ENCODE measurements around the gene CFAP299. TPM values are rescaled to one million over a fixed set of nuclear protein-coding genes. Genes with fewer than 3 reads are reported as not detected.

The CFAP299 gene
- total RNA-seq, 1 experiment from 2014 or later, result not detected

DNA sequence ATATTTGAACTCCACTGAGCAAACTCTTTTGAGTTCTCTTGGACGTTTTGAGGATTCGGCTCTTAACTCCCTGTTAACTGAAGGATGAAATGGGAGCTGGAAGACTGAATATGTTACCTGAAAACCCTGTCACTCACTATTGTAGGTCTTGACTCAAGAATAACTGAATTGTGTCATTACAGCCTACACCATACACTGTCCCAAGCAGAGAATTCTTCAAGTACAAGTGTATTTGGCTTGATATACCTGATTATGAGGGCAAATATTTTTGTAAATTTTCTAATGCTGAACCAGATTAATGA lies 276.1 kb downstream of the CFAP299 start:
- BruUV-seq (replicated peaks), result no TSS peak
- Histone ChIP-seq H3F3A (ENCODE audit: insufficient read depth, low read depth) (no peaks in the 10 kb centered on the region), H2AFZ (no peak overlapping the region), H3K9me2 (ENCODE audit: insufficient read depth) (no peaks in the 10 kb centered on the region), H4K20me1 (ENCODE audit: insufficient read depth) (no peaks in the 10 kb centered on the region), H3K9me3 (ENCODE audit: insufficient read depth, low read depth) (no peaks in the 10 kb centered on the region), H3K36me3 (ENCODE audit: low read depth) (no peaks in the 10 kb centered on the region), H3K27ac (no peak overlapping the region), H3K4me2 (no peak overlapping the region), H3K79me2 (ENCODE audit: low read depth) (no peaks in the 10 kb centered on the region), H3K27me3 (ENCODE audit: insufficient read depth, low read depth) (no peaks in the 10 kb centered on the region), H3K4me3 (no peak overlapping the region), H3K4me1 (replicated peaks; ENCODE audit: insufficient read depth) (no peaks in the 10 kb centered on the region)
- TF ChIP-seq CTCF (conservative IDR thresholded peaks at IDR 0.05), result no peak
- no peak for TF ChIP-seq EZH2 (IDR thresholded peaks at IDR 0.05; ENCODE audit: low read depth)
- POLR2A ChIA-PET (ENCODE audit: unreplicated experiment), result no interaction called here
- no peak for DNase-seq
- intact Hi-C loops (cut with micrococcal nuclease; ENCODE audit: unreplicated experiment), result no loop called here
- CTCF ChIA-PET, result no interaction called here

DNA sequence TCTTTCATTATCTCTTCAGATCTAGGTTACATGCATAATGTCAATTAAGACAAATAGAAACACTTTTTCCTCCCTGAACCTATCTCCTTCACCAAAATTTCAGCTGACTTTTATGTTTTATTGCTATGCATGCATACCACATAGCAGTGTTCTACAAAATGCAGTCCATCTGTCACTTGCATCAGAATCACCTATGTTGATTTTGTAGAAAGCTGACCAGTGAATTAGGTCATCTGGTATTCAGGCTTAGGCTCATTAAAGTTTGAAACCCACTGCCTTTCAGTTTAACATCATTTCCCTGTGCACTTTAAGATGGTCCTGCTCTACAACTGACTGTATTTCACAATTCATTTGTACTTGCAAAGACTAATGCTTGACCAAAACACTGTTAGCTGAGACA lies 277.9 kb downstream of the CFAP299 start:
- intact Hi-C loops (cut with micrococcal nuclease; ENCODE audit: unreplicated experiment), result no loop called here
- H3K9me2 ChIP-seq (ENCODE audit: insufficient read depth), result no peaks in the 10 kb centered on the region
- H3K9me3 ChIP-seq (ENCODE audit: insufficient read depth, low read depth), result no peaks in the 10 kb centered on the region
- no peaks in the 10 kb centered on the region for H3K36me3 ChIP-seq (ENCODE audit: low read depth)
- no peak overlapping the region for H3K4me3 ChIP-seq
- H3K27ac ChIP-seq, result no peak overlapping the region
- no peaks in the 10 kb centered on the region for H4K20me1 ChIP-seq (ENCODE audit: insufficient read depth)
- BruUV-seq (replicated peaks), result no TSS peak
- H2AFZ ChIP-seq, result no peak overlapping the region
- H3K4me1 ChIP-seq (replicated peaks; ENCODE audit: insufficient read depth), result no peaks in the 10 kb centered on the region
- no peak overlapping the region for H3K4me2 ChIP-seq
- ChIA-PET CTCF (no interaction called here), POLR2A (ENCODE audit: unreplicated experiment) (no interaction called here)
- no peaks in the 10 kb centered on the region for H3K79me2 ChIP-seq (ENCODE audit: low read depth)
- H3F3A ChIP-seq (ENCODE audit: insufficient read depth, low read depth), result no peaks in the 10 kb centered on the region
- TF ChIP-seq EZH2 (IDR thresholded peaks at IDR 0.05; ENCODE audit: low read depth) (no peak), CTCF (conservative IDR thresholded peaks at IDR 0.05) (no peak)
- no peaks in the 10 kb centered on the region for H3K27me3 ChIP-seq (ENCODE audit: insufficient read depth, low read depth)
- DNase-seq, result no peak

DNA sequence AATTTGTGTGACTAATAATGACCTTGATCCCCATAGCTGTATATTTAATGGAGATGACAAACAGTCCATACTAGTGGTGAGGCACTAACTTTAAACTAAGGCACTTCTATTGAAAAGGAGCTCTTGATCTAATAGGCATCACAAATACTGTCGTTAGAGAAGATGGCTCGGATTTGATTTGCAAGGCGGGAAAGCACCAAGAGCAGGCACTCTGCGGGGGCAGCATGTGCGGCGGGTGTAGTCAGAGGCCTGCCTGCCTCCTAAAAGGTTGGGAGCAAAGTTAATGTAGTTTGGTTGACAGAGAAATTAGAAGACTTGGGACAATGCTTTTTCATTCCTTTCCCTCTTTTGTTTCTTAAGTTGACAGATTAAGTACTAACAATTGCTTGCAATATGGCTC lies 278.8 kb downstream of the CFAP299 start:
- POLR2A ChIA-PET (ENCODE audit: unreplicated experiment), result no interaction called here
- no peaks in the 10 kb centered on the region for H3K4me1 ChIP-seq (replicated peaks; ENCODE audit: insufficient read depth)
- no TSS peak for BruUV-seq (replicated peaks)
- no peak for TF ChIP-seq CTCF (conservative IDR thresholded peaks at IDR 0.05)
- TF ChIP-seq EZH2 (IDR thresholded peaks at IDR 0.05; ENCODE audit: low read depth), result no peak
- no peak for DNase-seq
- no peaks in the 10 kb centered on the region for H3K9me3 ChIP-seq (ENCODE audit: insufficient read depth, low read depth)
- no peak overlapping the region for H3K4me3 ChIP-seq
- no peaks in the 10 kb centered on the region for H3K36me3 ChIP-seq (ENCODE audit: low read depth)
- CTCF ChIA-PET, result no interaction called here
- H3K27ac ChIP-seq, result no peak overlapping the region
- H3K9me2 ChIP-seq (ENCODE audit: insufficient read depth), result no peaks in the 10 kb centered on the region
- H3F3A ChIP-seq (ENCODE audit: insufficient read depth, low read depth), result no peaks in the 10 kb centered on the region
- intact Hi-C loops (cut with micrococcal nuclease; ENCODE audit: unreplicated experiment), result no loop called here
- H4K20me1 ChIP-seq (ENCODE audit: insufficient read depth), result no peaks in the 10 kb centered on the region
- H3K4me2 ChIP-seq, result no peak overlapping the region
- no peaks in the 10 kb centered on the region for H3K27me3 ChIP-seq (ENCODE audit: insufficient read depth, low read depth)
- no peaks in the 10 kb centered on the region for H3K79me2 ChIP-seq (ENCODE audit: low read depth)
- no peak overlapping the region for H2AFZ ChIP-seq
